Activated naive CD8-positive, alpha-beta T cell (primary cell): ENCODE data around the gene PSMB10.
"Not testable (repeated sequence)": the region's sequence is repeated elsewhere in the genome, so short reads cannot be mapped to it uniquely, and the experiment has no call there.

ENCODE experiments used
- H3K27ac Mint-ChIP-seq: one replicate; pipeline ENCODE4 v1.8.0; 2021; ENCODE audit warnings: mixed read lengths
- H3K27me3 Mint-ChIP-seq: one replicate; pipeline ENCODE4 v1.8.0; 2021; ENCODE audit warnings: mixed read lengths
- H3K36me3 Mint-ChIP-seq: one replicate; pipeline ENCODE4 v1.8.0; 2021; ENCODE audit warnings: mixed read lengths
- H3K4me1 Mint-ChIP-seq: one replicate; pipeline ENCODE4 v1.8.0; 2021; ENCODE audit warnings: low read depth, mixed read lengths
- H3K4me3 Mint-ChIP-seq: one replicate; pipeline ENCODE4 v1.8.0; 2021; ENCODE audit warnings: mild to moderate bottlenecking, mixed read lengths
- H3K9me3 Mint-ChIP-seq: one replicate; pipeline ENCODE4 v1.8.0; 2021; ENCODE audit warnings: low read depth, mixed read lengths

The PSMB10 gene

GRCh38 chr16:67928147-67928546 is 8.5 kb downstream of the PSMB10 start:
- no peaks in the 10 kb centered on the region for H3K27me3 Mint-ChIP-seq
- H3K4me1 Mint-ChIP-seq: no peaks in the 10 kb centered on the region
- no peak overlapping the region for H3K27ac Mint-ChIP-seq
- H3K9me3 Mint-ChIP-seq: no peaks in the 10 kb centered on the region
- no peaks in the 10 kb centered on the region for H3K36me3 Mint-ChIP-seq
- no peak overlapping the region for H3K4me3 Mint-ChIP-seq

GRCh38 chr16:67927131-67927941 is 9.3 kb downstream of the PSMB10 start:
- H3K36me3 Mint-ChIP-seq: no peaks in the 10 kb centered on the region
- no peak overlapping the region for H3K4me3 Mint-ChIP-seq
- peaks cover 1% of the 10 kb centered on the region for H3K4me1 Mint-ChIP-seq
- no peaks in the 10 kb centered on the region for H3K27me3 Mint-ChIP-seq
- H3K9me3 Mint-ChIP-seq: no peaks in the 10 kb centered on the region
- no peak overlapping the region for H3K27ac Mint-ChIP-seq

- H3K4me3 Mint-ChIP-seq: no peak overlapping the region
- H3K9me3 Mint-ChIP-seq: no peaks in the 10 kb centered on the region
- no peaks in the 10 kb centered on the region for H3K36me3 Mint-ChIP-seq
- H3K4me1 Mint-ChIP-seq: peaks cover 8% of the 10 kb centered on the region
- H3K27me3 Mint-ChIP-seq: no peaks in the 10 kb centered on the region
- H3K27ac Mint-ChIP-seq: peak overlapping the region; percentile 10
Observed at GRCh38 chr16:67926181-67926750, 10.4 kb downstream of the PSMB10 start.

- Mint-ChIP-seq H3K27ac (peak overlapping the region; percentile 58), H3K9me3 (no peaks in the 10 kb centered on the region), H3K4me3 (no peak overlapping the region), H3K36me3 (no peaks in the 10 kb centered on the region), H3K4me1 (peaks cover 10% of the 10 kb centered on the region), H3K27me3 (no peaks in the 10 kb centered on the region)
Observed at GRCh38 chr16:67924140-67924906, 12.3 kb downstream of the PSMB10 start.

GRCh38 chr16:67923414-67924116 is 13.1 kb downstream of the PSMB10 start:
- Mint-ChIP-seq H3K9me3 (no peaks in the 10 kb centered on the region), H3K4me3 (no peak overlapping the region), H3K36me3 (no peaks in the 10 kb centered on the region), H3K4me1 (peaks cover 12% of the 10 kb centered on the region), H3K27me3 (no peaks in the 10 kb centered on the region), H3K27ac (peak overlapping the region; percentile 58)

GRCh38 chr16:67922740-67923139 is 13.9 kb downstream of the PSMB10 start:
- Mint-ChIP-seq H3K36me3 (peaks cover 3% of the 10 kb centered on the region), H3K27me3 (no peaks in the 10 kb centered on the region), H3K9me3 (no peaks in the 10 kb centered on the region), H3K4me3 (no peak overlapping the region), H3K27ac (no peak overlapping the region), H3K4me1 (peaks cover 19% of the 10 kb centered on the region)

- Mint-ChIP-seq H3K4me1 (peaks cover 24% of the 10 kb centered on the region), H3K36me3 (peaks cover 3% of the 10 kb centered on the region), H3K27me3 (no peaks in the 10 kb centered on the region), H3K4me3 (peak overlapping the region; percentile 8), H3K9me3 (no peaks in the 10 kb centered on the region), H3K27ac (peak overlapping the region; percentile 82)
Observed at GRCh38 chr16:67922221-67922620, 14.4 kb downstream of the PSMB10 start.

GRCh38 chr16:67919622-67920221 is 16.9 kb downstream of the PSMB10 start:
- H3K4me1 Mint-ChIP-seq: peaks cover 37% of the 10 kb centered on the region
- H3K9me3 Mint-ChIP-seq: no peaks in the 10 kb centered on the region
- peak overlapping the region; percentile 3 for H3K27ac Mint-ChIP-seq
- H3K36me3 Mint-ChIP-seq: peaks cover 8% of the 10 kb centered on the region
- no peak overlapping the region for H3K4me3 Mint-ChIP-seq
- no peaks in the 10 kb centered on the region for H3K27me3 Mint-ChIP-seq

- Mint-ChIP-seq H3K4me1 (peaks cover 42% of the 10 kb centered on the region), H3K36me3 (peaks cover 11% of the 10 kb centered on the region)
Observed at GRCh38 chr16:67917852-67918236, 18.8 kb downstream of the PSMB10 start.

GRCh38 chr16:67917140-67917851 is 19.4 kb downstream of the PSMB10 start:
- Mint-ChIP-seq H3K27ac (peak overlapping the region; percentile 79), H3K9me3 (no peaks in the 10 kb centered on the region), H3K4me1 (peaks cover 41% of the 10 kb centered on the region)

More at GRCh38 chr16:67917852-67918236, 18.8 kb downstream of the PSMB10 start:
- H3K27ac Mint-ChIP-seq: peak overlapping the region; percentile 79
- no peak overlapping the region for H3K4me3 Mint-ChIP-seq
- H3K27me3 Mint-ChIP-seq: no peaks in the 10 kb centered on the region
- H3K9me3 Mint-ChIP-seq: no peaks in the 10 kb centered on the region

GRCh38 chr16:67915831-67916723 is 20.6 kb downstream of the PSMB10 start:
- Mint-ChIP-seq H3K4me3 (no peak overlapping the region), H3K9me3 (no peaks in the 10 kb centered on the region)

More at GRCh38 chr16:67917140-67917851, 19.4 kb downstream of the PSMB10 start:
- Mint-ChIP-seq H3K36me3 (peaks cover 11% of the 10 kb centered on the region), H3K4me3 (no peak overlapping the region), H3K27me3 (no peaks in the 10 kb centered on the region)

GRCh38 chr16:67915496-67915769 is 21.2 kb downstream of the PSMB10 start:
- H3K9me3 Mint-ChIP-seq, H3K27ac Mint-ChIP-seq, H3K27me3 Mint-ChIP-seq, H3K4me3 Mint-ChIP-seq: not testable (repeated sequence)
- H3K4me1 Mint-ChIP-seq: peaks cover 32% of the 10 kb centered on the region
- H3K36me3 Mint-ChIP-seq: peaks cover 11% of the 10 kb centered on the region

More at GRCh38 chr16:67915831-67916723, 20.6 kb downstream of the PSMB10 start:
- no peaks in the 10 kb centered on the region for H3K27me3 Mint-ChIP-seq
- peaks cover 34% of the 10 kb centered on the region for H3K4me1 Mint-ChIP-seq
- peaks cover 11% of the 10 kb centered on the region for H3K36me3 Mint-ChIP-seq
- peak overlapping the region; percentile 64 for H3K27ac Mint-ChIP-seq

GRCh38 chr16:67914758-67915495 is 21.7 kb downstream of the PSMB10 start:
- Mint-ChIP-seq H3K27me3 (no peaks in the 10 kb centered on the region), H3K4me3 (no peak overlapping the region), H3K9me3 (no peaks in the 10 kb centered on the region), H3K27ac (no peak overlapping the region), H3K36me3 (peaks cover 11% of the 10 kb centered on the region), H3K4me1 (peaks cover 35% of the 10 kb centered on the region)
